Measurements from ENCODE around the gene CSRNP3. TPM values are rescaled to one million over a fixed set of nuclear protein-coding genes. Genes with fewer than 3 reads are reported as not detected.

The CSRNP3 gene
- total RNA-seq, 6 donors from 2014 or later = 0.46 to 4.1 (median 1.5) TPM

- no peak overlapping the region for H3K4me3 ChIP-seq
- no peaks in the 10 kb centered on the region for H3K9me3 ChIP-seq
- H3K27me3 ChIP-seq = no peaks in the 10 kb centered on the region
- TF ChIP-seq POLR2AphosphoS5 (IDR thresholded peaks at IDR 0.05) = no peak
- no peak for TF ChIP-seq EP300 (IDR thresholded peaks at IDR 0.05)
- TF ChIP-seq POLR2A (IDR thresholded peaks at IDR 0.05) = no peak
- TF ChIP-seq CTCF (IDR thresholded peaks at IDR 0.05) = no peak
- DNase-seq = no peak
- 52 to 70% methylated on average over 1 of the region's 1 CpG for WGBS, 2 donors
- no peaks in the 10 kb centered on the region for H3K4me1 ChIP-seq
- no peak for ATAC-seq (ENCODE audit: low FRiP score in 2 of 2)
- H3K27ac ChIP-seq = no peak overlapping the region
- no peaks in the 10 kb centered on the region for H3K36me3 ChIP-seq
Measured at GRCh38 chr2:165675551-165675968, 206.1 kb downstream of the CSRNP3 start.

GRCh38 chr2:165678882-165679281 lies 209.4 kb downstream of the CSRNP3 start:
- Histone ChIP-seq H3K4me3 (no peak overlapping the region), H3K36me3 (no peaks in the 10 kb centered on the region), H3K27ac (no peak overlapping the region), H3K27me3 (no peaks in the 10 kb centered on the region), H3K9me3 (no peaks in the 10 kb centered on the region), H3K4me1 (peaks cover 0 to 5% (median 2%) of the 10 kb centered on the region in 4 donors)
- TF ChIP-seq POLR2A (IDR thresholded peaks at IDR 0.05) = no peak
- DNase-seq (no peak), ATAC-seq (ENCODE audit: low FRiP score in 2 of 2) (no peak)
- 89 to 93% methylated on average over 13 of the region's 13 CpGs for WGBS, 2 donors

GRCh38 chr2:165679621-165680020 lies 210.1 kb downstream of the CSRNP3 start:
- ATAC-seq (ENCODE audit: low FRiP score in 2 of 2) = no peak
- peaks cover 0 to 5% (median 3%) of the 10 kb centered on the region in 4 donors for H3K4me1 ChIP-seq
- TF ChIP-seq EP300 (IDR thresholded peaks at IDR 0.05) (no peak), POLR2A (IDR thresholded peaks at IDR 0.05) (no peak), POLR2AphosphoS5 (IDR thresholded peaks at IDR 0.05) (no peak), CTCF (IDR thresholded peaks at IDR 0.05) (no peak)
- no peak overlapping the region for H3K4me3 ChIP-seq
- DNase-seq = no peak
- no peaks in the 10 kb centered on the region for H3K36me3 ChIP-seq
- H3K27me3 ChIP-seq = no peaks in the 10 kb centered on the region
- WGBS, 2 donors = 84 to 90% methylated on average over 2 of the region's 2 CpGs
- no peak overlapping the region for H3K27ac ChIP-seq
- H3K9me3 ChIP-seq = no peaks in the 10 kb centered on the region

- Histone ChIP-seq H3K4me1 (peaks cover 0 to 5% (median 3%) of the 10 kb centered on the region in 4 donors), H3K9me3 (no peaks in the 10 kb centered on the region), H3K36me3 (no peaks in the 10 kb centered on the region), H3K27ac (no peak overlapping the region), H3K27me3 (no peaks in the 10 kb centered on the region), H3K4me3 (no peak overlapping the region)
- no peak for ATAC-seq (ENCODE audit: low FRiP score in 2 of 2)
- DNase-seq = no peak
- TF ChIP-seq POLR2A (IDR thresholded peaks at IDR 0.05) = no peak
- TF ChIP-seq CTCF (IDR thresholded peaks at IDR 0.05) = no peak
- TF ChIP-seq EP300 (IDR thresholded peaks at IDR 0.05) = no peak
- TF ChIP-seq POLR2AphosphoS5 (IDR thresholded peaks at IDR 0.05) = no peak
- 61 to 62% methylated on average over 1 of the region's 1 CpG for WGBS, 2 donors
Measured at GRCh38 chr2:165681841-165682240, 212.3 kb downstream of the CSRNP3 start.

- Histone ChIP-seq H3K36me3 (no peaks in the 10 kb centered on the region), H3K27ac (no peak overlapping the region), H3K9me3 (no peaks in the 10 kb centered on the region), H3K4me1 (peaks cover 0 to 5% (median 4%) of the 10 kb centered on the region in 4 donors), H3K27me3 (no peaks in the 10 kb centered on the region), H3K4me3 (no peak overlapping the region)
- WGBS, 2 donors = 27 to 56% methylated on average over 1 of the region's 1 CpG
- TF ChIP-seq EP300 (IDR thresholded peaks at IDR 0.05) = peak in 1 of 4 donors; percentile 21
- no peak for TF ChIP-seq POLR2AphosphoS5 (IDR thresholded peaks at IDR 0.05)
- no peak for ATAC-seq (ENCODE audit: low FRiP score in 2 of 2)
- DNase-seq = no peak
Measured at GRCh38 chr2:165682546-165682945, 213.0 kb downstream of the CSRNP3 start.

- H3K27me3 ChIP-seq = no peaks in the 10 kb centered on the region
- H3K4me3 ChIP-seq = no peak overlapping the region
- H3K9me3 ChIP-seq = no peaks in the 10 kb centered on the region
- H3K4me1 ChIP-seq = peaks cover 0 to 5% (median 4%) of the 10 kb centered on the region in 4 donors
- DNase-seq (no peak), ATAC-seq (ENCODE audit: low FRiP score in 2 of 2) (no peak)
- no peak overlapping the region for H3K27ac ChIP-seq
- TF ChIP-seq POLR2AphosphoS5 (IDR thresholded peaks at IDR 0.05) (no peak), POLR2A (IDR thresholded peaks at IDR 0.05) (no peak), CTCF (IDR thresholded peaks at IDR 0.05) (no peak), EP300 (IDR thresholded peaks at IDR 0.05) (no peak)
- no peaks in the 10 kb centered on the region for H3K36me3 ChIP-seq
- 88% methylated on average over 2 of the region's 2 CpGs for WGBS, 2 donors
Measured at GRCh38 chr2:165686800-165687199, 217.3 kb downstream of the CSRNP3 start.

Data from upper lobe of left lung (tissue), 6 donors.